HG02840 (cell line): ENCODE results near the gene CPEB4.
A peak's percentile ranks its signal among the peaks of the same experiment; 100 is the strongest.

Experiments
- ATAC-seq: cut with Tn5 transposase; IDR thresholded peaks from one replicate; pipeline ENCODE4 v1.9.1; 2021; ENCODE audit warnings: mild to moderate bottlenecking, moderate library complexity, moderate number of reproducible peaks; ENCODE audit not compliant: unreplicated experiment, low FRiP score

The CPEB4 gene

GRCh38 chr5:173909199-173909598 lies 21.1 kb downstream of the CPEB4 start:
- no peak for ATAC-seq

GRCh38 chr5:173910215-173910614 lies 22.1 kb downstream of the CPEB4 start:
- ATAC-seq: no peak

- ATAC-seq: no peak
These were observed 23.5 kb downstream of the CPEB4 start for GRCh38 chr5:173911623-173912022.

- no peak for ATAC-seq
These were observed 25.7 kb downstream of the CPEB4 start for GRCh38 chr5:173913686-173914321.

- ATAC-seq: no peak
These were observed 27.3 kb downstream of the CPEB4 start for GRCh38 chr5:173915310-173916014.

- no peak for ATAC-seq
These were observed 28.1 kb downstream of the CPEB4 start for GRCh38 chr5:173916233-173916632.

- ATAC-seq: peak; percentile 84
These were observed 29.9 kb downstream of the CPEB4 start for GRCh38 chr5:173917788-173918786.

GRCh38 chr5:173919443-173919842 lies 31.3 kb downstream of the CPEB4 start:
- no peak for ATAC-seq

- no peak for ATAC-seq
These were observed 32.0 kb downstream of the CPEB4 start for GRCh38 chr5:173920024-173920753.

GRCh38 chr5:173920866-173921555 lies 32.9 kb downstream of the CPEB4 start:
- no peak for ATAC-seq

GRCh38 chr5:173922527-173922926 lies 34.4 kb downstream of the CPEB4 start:
- no peak for ATAC-seq

GRCh38 chr5:173923218-173924095 lies 35.3 kb downstream of the CPEB4 start:
- ATAC-seq: no peak

- ATAC-seq: no peak
These were observed 36.8 kb downstream of the CPEB4 start for GRCh38 chr5:173924899-173925298.

- no peak for ATAC-seq
These were observed 37.4 kb downstream of the CPEB4 start for GRCh38 chr5:173925449-173926071.

- ATAC-seq: no peak
These were observed 38.2 kb downstream of the CPEB4 start for GRCh38 chr5:173926359-173926758.

GRCh38 chr5:173928871-173929574 lies 40.9 kb downstream of the CPEB4 start:
- ATAC-seq: no peak

GRCh38 chr5:173932695-173933139 lies 44.6 kb downstream of the CPEB4 start:
- ATAC-seq: no peak

- no peak for ATAC-seq
These were observed 45.8 kb downstream of the CPEB4 start for GRCh38 chr5:173933901-173934300.
